ENCODE results near the gene SPDYE9.
A peak's percentile ranks its signal among the peaks of the same experiment; 100 is the strongest.
"Not testable (repeated sequence)": the region's sequence is repeated elsewhere in the genome, so short reads cannot be mapped to it uniquely, and the experiment has no call there.

Gene SPDYE9

DNA sequence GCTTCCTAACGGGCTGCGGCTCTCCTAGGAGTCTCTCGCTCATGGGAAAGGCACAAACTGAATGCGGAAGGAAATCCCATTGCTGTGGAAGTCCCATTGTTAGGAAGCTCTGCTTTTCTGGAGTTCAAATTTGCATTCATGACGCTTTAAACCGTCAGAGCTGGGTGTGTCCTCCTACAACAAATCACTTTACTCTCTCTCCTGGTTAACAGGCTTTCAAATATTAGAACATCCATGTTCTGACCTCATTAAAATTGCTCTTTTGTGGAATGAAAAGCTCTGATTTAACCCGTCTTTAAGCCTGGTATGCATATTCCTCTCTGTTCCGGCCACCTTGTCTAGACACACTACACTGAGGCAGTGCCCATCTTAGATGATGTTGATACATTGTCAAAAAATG, at the start of gene SPDYE9:
SPDYE9 (minus strand) TSS at position 101 of the 400 bp plus-strand sequence. CDS start 1,800 bp downstream, outside the sequence.
- H3K79me2 ChIP-seq (ENCODE audit: insufficient read depth, low read depth); H3K27ac ChIP-seq; H3K4me2 ChIP-seq; H3K36me3 ChIP-seq (ENCODE audit: insufficient read depth); H2AFZ ChIP-seq (ENCODE audit: low read depth); H4K20me1 ChIP-seq (ENCODE audit: insufficient read depth); H3K4me1 ChIP-seq (ENCODE audit: low read depth, poor library complexity, severe bottlenecking); H3K4me3 ChIP-seq (IDR thresholded peaks at IDR 0.05; ENCODE audit: insufficient read depth, low read depth, low read length); H3K27me3 ChIP-seq (ENCODE audit: insufficient read depth, low read depth); H3K9ac ChIP-seq: not testable (repeated sequence)

DNA sequence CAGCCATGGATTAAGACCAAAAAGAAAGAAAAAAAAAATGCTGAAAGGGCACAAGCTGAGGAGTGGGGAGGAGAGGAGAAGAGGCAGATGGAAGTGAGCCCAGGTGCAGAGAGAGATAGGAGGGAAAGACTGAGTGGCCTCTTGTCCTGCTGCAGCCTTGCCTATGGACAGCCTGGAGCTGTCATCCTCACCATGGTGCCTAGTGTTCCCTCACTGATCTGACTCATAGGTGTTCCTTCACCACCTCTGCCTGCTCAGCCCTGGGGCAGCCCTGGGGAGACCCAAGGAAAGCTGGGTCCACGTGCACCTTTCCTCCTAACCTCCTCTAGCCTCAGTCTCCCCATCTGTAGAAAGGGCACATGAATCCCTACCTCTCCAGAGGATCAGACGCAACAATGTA, 49.0 kb upstream of the SPDYE9 start:
- H3K4me3 ChIP-seq (IDR thresholded peaks at IDR 0.05; ENCODE audit: insufficient read depth, low read depth, low read length); H3K36me3 ChIP-seq (ENCODE audit: insufficient read depth); H2AFZ ChIP-seq (ENCODE audit: low read depth); H3K4me2 ChIP-seq; H4K20me1 ChIP-seq (ENCODE audit: insufficient read depth); H3K27ac ChIP-seq; H3K27me3 ChIP-seq (ENCODE audit: insufficient read depth, low read depth); H3K4me1 ChIP-seq (ENCODE audit: low read depth, poor library complexity, severe bottlenecking); H3K9ac ChIP-seq; H3K79me2 ChIP-seq (ENCODE audit: insufficient read depth, low read depth): not testable (repeated sequence)

DNA sequence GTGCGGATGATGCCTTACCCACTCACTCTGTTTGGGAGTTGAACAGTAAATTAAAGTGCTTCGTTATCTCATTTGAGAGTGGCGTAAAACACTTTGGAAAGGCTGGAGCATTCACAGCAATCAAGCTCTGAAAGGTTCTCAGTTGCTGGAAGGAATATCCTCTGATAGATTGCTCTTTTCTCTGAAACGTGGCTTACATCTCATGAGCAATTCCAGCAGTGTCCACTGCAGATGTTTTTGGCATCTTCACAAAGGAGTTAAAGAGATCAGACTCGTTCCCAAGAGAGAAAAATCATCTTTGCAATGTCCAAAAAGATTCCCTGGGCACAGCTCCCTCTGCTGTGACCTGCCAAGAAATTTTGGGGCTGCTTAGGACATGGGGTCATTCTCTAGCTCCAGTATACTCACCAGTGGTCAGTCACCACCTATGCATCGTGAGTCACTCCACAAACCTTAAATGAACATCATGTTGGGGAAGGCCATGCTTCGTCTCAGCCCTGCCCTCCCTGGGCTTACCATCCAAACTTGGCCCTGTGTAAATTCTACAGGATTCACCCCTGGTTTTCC, 46.9 kb upstream of the SPDYE9 start:
- not testable (repeated sequence) for H4K20me1 ChIP-seq (ENCODE audit: insufficient read depth); H3K4me2 ChIP-seq; H3K27me3 ChIP-seq (ENCODE audit: insufficient read depth, low read depth); H3K9ac ChIP-seq; H3K4me3 ChIP-seq (IDR thresholded peaks at IDR 0.05; ENCODE audit: insufficient read depth, low read depth, low read length); H2AFZ ChIP-seq (ENCODE audit: low read depth); H3K36me3 ChIP-seq (ENCODE audit: insufficient read depth); H3K4me1 ChIP-seq (ENCODE audit: low read depth, poor library complexity, severe bottlenecking); H3K79me2 ChIP-seq (ENCODE audit: insufficient read depth, low read depth); H3K27ac ChIP-seq

DNA sequence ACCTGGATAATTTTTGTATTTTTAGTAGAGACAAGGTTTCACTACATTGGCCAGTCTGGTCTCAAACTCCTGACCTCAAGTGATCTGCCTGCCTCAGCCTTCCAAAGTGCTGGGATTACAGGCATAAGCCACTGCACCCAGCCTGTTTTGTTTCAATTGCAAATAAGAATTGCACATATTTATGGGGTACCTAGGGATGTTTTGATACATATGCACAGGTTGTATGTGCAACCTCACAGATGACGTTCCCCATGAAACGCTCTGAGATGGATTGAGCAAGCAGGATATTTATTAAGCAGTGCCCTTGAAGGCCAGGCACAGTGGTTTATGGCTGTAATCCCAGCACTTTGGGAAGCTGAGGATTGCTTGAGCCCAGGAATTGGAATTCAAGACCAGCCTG, 44.8 kb upstream of the SPDYE9 start:
- H3K4me3 ChIP-seq (IDR thresholded peaks at IDR 0.05; ENCODE audit: insufficient read depth, low read depth, low read length); H3K9ac ChIP-seq; H4K20me1 ChIP-seq (ENCODE audit: insufficient read depth); H3K27me3 ChIP-seq (ENCODE audit: insufficient read depth, low read depth); H3K36me3 ChIP-seq (ENCODE audit: insufficient read depth); H3K4me1 ChIP-seq (ENCODE audit: low read depth, poor library complexity, severe bottlenecking); H3K27ac ChIP-seq; H3K4me2 ChIP-seq; H2AFZ ChIP-seq (ENCODE audit: low read depth); H3K79me2 ChIP-seq (ENCODE audit: insufficient read depth, low read depth): not testable (repeated sequence)

DNA sequence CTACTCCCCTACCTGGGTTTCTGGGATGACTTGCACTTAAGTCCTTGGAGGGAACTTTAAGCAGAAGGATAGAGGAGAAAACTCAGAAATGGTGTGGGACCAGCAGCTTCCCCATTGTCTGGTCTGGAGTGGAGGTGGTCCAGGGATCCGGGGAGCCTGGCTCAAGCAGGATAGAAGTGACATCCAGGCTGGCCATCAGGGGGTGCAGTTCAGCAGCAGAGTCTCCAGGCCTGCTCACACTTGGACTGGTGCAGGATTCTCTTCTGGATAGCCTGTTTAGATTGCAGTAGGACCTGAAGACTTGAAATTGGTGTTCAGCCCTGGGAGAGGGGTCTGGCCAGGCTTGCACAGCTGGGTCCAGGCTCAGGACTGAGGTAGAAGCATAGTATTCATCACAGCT, 38.3 kb upstream of the SPDYE9 start:
- H3K4me3 ChIP-seq (IDR thresholded peaks at IDR 0.05; ENCODE audit: insufficient read depth, low read depth, low read length); H3K79me2 ChIP-seq (ENCODE audit: insufficient read depth, low read depth); H3K27me3 ChIP-seq (ENCODE audit: insufficient read depth, low read depth); H4K20me1 ChIP-seq (ENCODE audit: insufficient read depth); H2AFZ ChIP-seq (ENCODE audit: low read depth); H3K36me3 ChIP-seq (ENCODE audit: insufficient read depth); H3K27ac ChIP-seq; H3K4me2 ChIP-seq; H3K9ac ChIP-seq: not testable (repeated sequence)
- peaks cover 15% of the 10 kb centered on the region for H3K4me1 ChIP-seq (ENCODE audit: low read depth, poor library complexity, severe bottlenecking)

- H3K4me3 ChIP-seq (IDR thresholded peaks at IDR 0.05; ENCODE audit: insufficient read depth, low read depth, low read length); H3K27me3 ChIP-seq (ENCODE audit: insufficient read depth, low read depth); H4K20me1 ChIP-seq (ENCODE audit: insufficient read depth); H3K79me2 ChIP-seq (ENCODE audit: insufficient read depth, low read depth); H3K36me3 ChIP-seq (ENCODE audit: insufficient read depth): not testable (repeated sequence)
- peak overlapping the region; percentile 64 for H3K27ac ChIP-seq
- H2AFZ ChIP-seq (ENCODE audit: low read depth): peak overlapping the region; percentile 62
- H3K4me2 ChIP-seq: peak overlapping the region; percentile 56
- peaks cover 15% of the 10 kb centered on the region for H3K4me1 ChIP-seq (ENCODE audit: low read depth, poor library complexity, severe bottlenecking)
- peak overlapping the region; percentile 38; the same call in 1 of the 2 replicates for H3K9ac ChIP-seq
Observed at GRCh38 chr7:73122778-73123447, 37.1 kb upstream of the SPDYE9 start.

GRCh38 chr7:73118155-73118554, 32.3 kb upstream of the SPDYE9 start:
- not testable (repeated sequence) for H2AFZ ChIP-seq (ENCODE audit: low read depth); H3K4me2 ChIP-seq; H3K4me1 ChIP-seq (ENCODE audit: low read depth, poor library complexity, severe bottlenecking); H3K4me3 ChIP-seq (IDR thresholded peaks at IDR 0.05; ENCODE audit: insufficient read depth, low read depth, low read length); H3K79me2 ChIP-seq (ENCODE audit: insufficient read depth, low read depth); H4K20me1 ChIP-seq (ENCODE audit: insufficient read depth); H3K27me3 ChIP-seq (ENCODE audit: insufficient read depth, low read depth); H3K36me3 ChIP-seq (ENCODE audit: insufficient read depth)
- H3K27ac ChIP-seq: peak overlapping the region; percentile 69; the same call in 1 of the 2 replicates
- peak overlapping the region; percentile 55; the same call in 1 of the 2 replicates for H3K9ac ChIP-seq

DNA sequence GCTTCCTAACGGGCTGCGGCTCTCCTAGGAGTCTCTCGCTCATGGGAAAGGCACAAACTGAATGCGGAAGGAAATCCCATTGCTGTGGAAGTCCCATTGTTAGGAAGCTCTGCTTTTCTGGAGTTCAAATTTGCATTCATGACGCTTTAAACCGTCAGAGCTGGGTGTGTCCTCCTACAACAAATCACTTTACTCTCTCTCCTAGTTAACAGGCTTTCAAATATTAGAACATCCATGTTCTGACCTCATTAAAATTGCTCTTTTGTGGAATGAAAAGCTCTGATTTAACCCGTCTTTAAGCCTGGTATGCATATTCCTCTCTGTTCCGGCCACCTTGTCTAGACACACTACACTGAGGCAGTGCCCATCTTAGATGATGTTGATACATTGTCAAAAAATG, 28.0 kb downstream of the SPDYE9 start, which contains the start of gene SPDYE11:
SPDYE11 (minus strand) TSS at position 101 of the 400 bp plus-strand sequence. CDS start 1,800 bp downstream, outside the sequence.
- not testable (repeated sequence) for H3K9ac ChIP-seq; H3K79me2 ChIP-seq (ENCODE audit: insufficient read depth, low read depth); H3K27ac ChIP-seq; H3K4me3 ChIP-seq (IDR thresholded peaks at IDR 0.05; ENCODE audit: insufficient read depth, low read depth, low read length); H4K20me1 ChIP-seq (ENCODE audit: insufficient read depth); H3K4me1 ChIP-seq (ENCODE audit: low read depth, poor library complexity, severe bottlenecking); H2AFZ ChIP-seq (ENCODE audit: low read depth); H3K4me2 ChIP-seq; H3K27me3 ChIP-seq (ENCODE audit: insufficient read depth, low read depth); H3K36me3 ChIP-seq (ENCODE audit: insufficient read depth)

DNA sequence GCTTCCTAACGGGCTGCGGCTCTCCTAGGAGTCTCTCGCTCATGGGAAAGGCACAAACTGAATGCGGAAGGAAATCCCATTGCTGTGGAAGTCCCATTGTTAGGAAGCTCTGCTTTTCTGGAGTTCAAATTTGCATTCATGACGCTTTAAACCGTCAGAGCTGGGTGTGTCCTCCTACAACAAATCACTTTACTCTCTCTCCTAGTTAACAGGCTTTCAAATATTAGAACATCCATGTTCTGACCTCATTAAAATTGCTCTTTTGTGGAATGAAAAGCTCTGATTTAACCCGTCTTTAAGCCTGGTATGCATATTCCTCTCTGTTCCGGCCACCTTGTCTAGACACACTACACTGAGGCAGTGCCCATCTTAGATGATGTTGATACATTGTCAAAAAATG, 56.2 kb downstream of the SPDYE9 start, which contains the start of gene SPDYE8:
SPDYE8 (minus strand) TSS at position 101 of the 400 bp plus-strand sequence. CDS start 1,800 bp downstream, outside the sequence.
- not testable (repeated sequence) for H3K4me1 ChIP-seq (ENCODE audit: low read depth, poor library complexity, severe bottlenecking); H3K79me2 ChIP-seq (ENCODE audit: insufficient read depth, low read depth); H2AFZ ChIP-seq (ENCODE audit: low read depth); H3K27me3 ChIP-seq (ENCODE audit: insufficient read depth, low read depth); H3K4me2 ChIP-seq; H3K27ac ChIP-seq; H4K20me1 ChIP-seq (ENCODE audit: insufficient read depth); H3K9ac ChIP-seq; H3K4me3 ChIP-seq (IDR thresholded peaks at IDR 0.05; ENCODE audit: insufficient read depth, low read depth, low read length); H3K36me3 ChIP-seq (ENCODE audit: insufficient read depth)
